SK-N-SH treated with all-trans-retinoic acid at 6 μM for 48 hours (cell line): ENCODE measurements around the gene EVC.

ENCODE experiments used
- ATAC-seq: fragments of 200-7000 bp; cut with Tn5 transposase; 3 replicates; pipeline ENCODE4 v1.9.1; 2020; ENCODE audit warnings: mild to moderate bottlenecking, moderate library complexity
- ARNTL ChIP-seq: fragments of 450-650 bp; formaldehyde crosslinking; IDR thresholded peaks from 2 replicates; pipeline ENCODE4 v1.5.0; 2020; ENCODE audit warnings: low read depth, mild to moderate bottlenecking, moderate library complexity, borderline replicate concordance
- BACH2 ChIP-seq: fragments of 250-450 bp; sonication (Bioruptor Pico); IDR thresholded peaks from 2 replicates; pipeline ENCODE4 v1.9.0; 2021; ENCODE audit warnings: mild to moderate bottlenecking, borderline replicate concordance
- CSDC2 ChIP-seq: fragments of 250-450 bp; sonication (Bioruptor Pico); IDR thresholded peaks from 2 replicates; pipeline ENCODE4 v1.5.0; 2020; ENCODE audit warnings: mild to moderate bottlenecking, moderate library complexity
- ESRRG ChIP-seq: fragments of 250-450 bp; sonication (Bioruptor Pico); IDR thresholded peaks from 2 replicates; pipeline ENCODE4 v1.6.1; 2021; ENCODE audit warnings: mild to moderate bottlenecking
- GLIS3 ChIP-seq: fragments of 250-450 bp; sonication (Bioruptor Pico); IDR thresholded peaks from 2 replicates; pipeline ENCODE4 v1.5.0; 2020; ENCODE audit warnings: mild to moderate bottlenecking, moderate library complexity
- ISL1 ChIP-seq: fragments of 250-450 bp; sonication (Bioruptor Pico); IDR thresholded peaks from 2 replicates; pipeline ENCODE4 v2.1.2; 2022; ENCODE audit warnings: mild to moderate bottlenecking, moderate library complexity
- OSR1 ChIP-seq: fragments of 250-450 bp; sonication (Bioruptor Pico); IDR thresholded peaks from 2 replicates; pipeline ENCODE4 v1.8.0; 2022; ENCODE audit warnings: moderate library complexity, mild to moderate bottlenecking, inconsistent platforms
- PPARA ChIP-seq: fragments of 250-450 bp; sonication (Bioruptor Pico); IDR thresholded peaks from 2 replicates; pipeline ENCODE4 v1.5.0; 2020; ENCODE audit warnings: mild to moderate bottlenecking, borderline replicate concordance
- RARB ChIP-seq: fragments of 250-450 bp; sonication (Bioruptor Pico); IDR thresholded peaks from 2 replicates; pipeline ENCODE4 v1.8.0; 2021; ENCODE audit warnings: mild to moderate bottlenecking, moderate library complexity
- SNAI2 ChIP-seq: fragments of 250-450 bp; sonication (Bioruptor Pico); IDR thresholded peaks from 2 replicates; pipeline ENCODE4 v1.5.0; 2020; ENCODE audit warnings: mild to moderate bottlenecking, moderate library complexity
- TCF4 ChIP-seq: fragments of 250-450 bp; sonication (Bioruptor Pico); IDR thresholded peaks from 2 replicates; pipeline ENCODE4 v1.8.0; 2021; ENCODE audit warnings: mild to moderate bottlenecking, moderate library complexity, borderline replicate concordance
- TOX ChIP-seq: fragments of 250-450 bp; sonication (Bioruptor Pico); IDR thresholded peaks from 2 replicates; pipeline ENCODE4 v1.8.0; 2021; ENCODE audit warnings: mild to moderate bottlenecking, moderate library complexity, borderline replicate concordance
- TSHZ2 ChIP-seq: fragments of 250-450 bp; sonication (Bioruptor Pico); IDR thresholded peaks from 2 replicates; pipeline ENCODE4 v1.5.0; 2020; ENCODE audit warnings: mild to moderate bottlenecking, moderate library complexity
- ZC3H10 ChIP-seq: fragments of 250-450 bp; sonication (Bioruptor Pico); IDR thresholded peaks from 2 replicates; pipeline ENCODE4 v1.5.1; 2021; ENCODE audit warnings: mild to moderate bottlenecking, moderate library complexity
- ZFP3 ChIP-seq: fragments of 250-450 bp; sonication (Bioruptor Pico); IDR thresholded peaks from 2 replicates; pipeline ENCODE4 v1.5.0; 2020; ENCODE audit warnings: mild to moderate bottlenecking, moderate library complexity
- ZFP30 ChIP-seq: fragments of 450-650 bp; formaldehyde crosslinking; IDR thresholded peaks from 2 replicates; pipeline ENCODE4 v1.5.0; 2022; ENCODE audit warnings: mild to moderate bottlenecking, moderate library complexity
- ZNF565 ChIP-seq: fragments of 450-650 bp; formaldehyde crosslinking; conservative IDR thresholded peaks from 2 replicates; pipeline ENCODE4 v1.5.0; 2020; ENCODE audit warnings: low read depth, mild to moderate bottlenecking, moderate library complexity
- ZNF70 ChIP-seq: fragments of 450-650 bp; formaldehyde crosslinking; IDR thresholded peaks from 2 replicates; pipeline ENCODE4 v1.5.0; 2020; ENCODE audit warnings: mild to moderate bottlenecking, moderate library complexity
- ZNF8 ChIP-seq: fragments of 450-650 bp; formaldehyde crosslinking; IDR thresholded peaks from 2 replicates; pipeline ENCODE4 v1.5.0; 2020; ENCODE audit warnings: mild to moderate bottlenecking, moderate library complexity
- TF ChIP-seq, protein P1 (sequence below): fragments of 250-450 bp; sonication (Bioruptor Pico); IDR thresholded peaks from 2 replicates; pipeline ENCODE4 v1.5.1; 2021; ENCODE audit warnings: mild to moderate bottlenecking, moderate library complexity
- TF ChIP-seq, protein P2 (sequence below): fragments of 250-450 bp; sonication (Bioruptor Pico); IDR thresholded peaks from 2 replicates; pipeline ENCODE4 v1.8.0; 2020; ENCODE audit warnings: mild to moderate bottlenecking, moderate library complexity, borderline replicate concordance
- TF ChIP-seq, protein P3 (sequence below): fragments of 250-450 bp; sonication (Bioruptor Pico); IDR thresholded peaks from 2 replicates; pipeline ENCODE4 v1.8.0; 2021; ENCODE audit warnings: low read depth, mild to moderate bottlenecking, moderate library complexity, borderline replicate concordance
- TF ChIP-seq, protein P4 (sequence below): fragments of 250-450 bp; sonication (Bioruptor Pico); IDR thresholded peaks from 2 replicates; pipeline ENCODE4 v1.5.1; 2020; ENCODE audit warnings: low read depth, mild to moderate bottlenecking, moderate library complexity

EVC gene

GRCh38 chr4:5703831-5704230 is 7.2 kb upstream of the EVC start:
- ATAC-seq: no peak
- TF ChIP-seq ZNF565: no peak
- TF ChIP-seq ZNF8 (CRISPR knock-in tag): no peak
- TF ChIP-seq ISL1 (CRISPR knock-in tag): no peak
- TF ChIP-seq TOX (CRISPR knock-in tag): no peak
- TF ChIP-seq, protein P1, sequence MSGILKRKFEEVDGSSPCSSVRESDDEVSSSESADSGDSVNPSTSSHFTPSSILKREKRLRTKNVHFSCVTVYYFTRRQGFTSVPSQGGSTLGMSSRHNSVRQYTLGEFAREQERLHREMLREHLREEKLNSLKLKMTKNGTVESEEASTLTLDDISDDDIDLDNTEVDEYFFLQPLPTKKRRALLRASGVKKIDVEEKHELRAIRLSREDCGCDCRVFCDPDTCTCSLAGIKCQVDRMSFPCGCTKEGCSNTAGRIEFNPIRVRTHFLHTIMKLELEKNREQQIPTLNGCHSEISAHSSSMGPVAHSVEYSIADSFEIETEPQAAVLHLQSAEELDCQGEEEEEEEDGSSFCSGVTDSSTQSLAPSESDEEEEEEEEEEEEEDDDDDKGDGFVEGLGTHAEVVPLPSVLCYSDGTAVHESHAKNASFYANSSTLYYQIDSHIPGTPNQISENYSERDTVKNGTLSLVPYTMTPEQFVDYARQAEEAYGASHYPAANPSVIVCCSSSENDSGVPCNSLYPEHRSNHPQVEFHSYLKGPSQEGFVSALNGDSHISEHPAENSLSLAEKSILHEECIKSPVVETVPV (CRISPR knock-in tag): no peak
- no peak for TF ChIP-seq TCF4 (CRISPR knock-in tag)
- TF ChIP-seq PPARA (CRISPR knock-in tag): no peak
- TF ChIP-seq ZNF70: no peak
- TF ChIP-seq, protein P2, sequence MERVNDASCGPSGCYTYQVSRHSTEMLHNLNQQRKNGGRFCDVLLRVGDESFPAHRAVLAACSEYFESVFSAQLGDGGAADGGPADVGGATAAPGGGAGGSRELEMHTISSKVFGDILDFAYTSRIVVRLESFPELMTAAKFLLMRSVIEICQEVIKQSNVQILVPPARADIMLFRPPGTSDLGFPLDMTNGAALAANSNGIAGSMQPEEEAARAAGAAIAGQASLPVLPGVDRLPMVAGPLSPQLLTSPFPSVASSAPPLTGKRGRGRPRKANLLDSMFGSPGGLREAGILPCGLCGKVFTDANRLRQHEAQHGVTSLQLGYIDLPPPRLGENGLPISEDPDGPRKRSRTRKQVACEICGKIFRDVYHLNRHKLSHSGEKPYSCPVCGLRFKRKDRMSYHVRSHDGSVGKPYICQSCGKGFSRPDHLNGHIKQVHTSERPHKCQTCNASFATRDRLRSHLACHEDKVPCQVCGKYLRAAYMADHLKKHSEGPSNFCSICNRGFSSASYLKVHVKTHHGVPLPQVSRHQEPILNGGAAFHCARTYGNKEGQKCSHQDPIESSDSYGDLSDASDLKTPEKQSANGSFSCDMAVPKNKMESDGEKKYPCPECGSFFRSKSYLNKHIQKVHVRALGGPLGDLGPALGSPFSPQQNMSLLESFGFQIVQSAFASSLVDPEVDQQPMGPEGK (CRISPR knock-in tag): no peak
- TF ChIP-seq ZFP30 (CRISPR knock-in tag): no peak
- TF ChIP-seq CSDC2 (CRISPR knock-in tag): no peak
- TF ChIP-seq RARB (CRISPR knock-in tag): no peak
- TF ChIP-seq GLIS3 (CRISPR knock-in tag): no peak
- TF ChIP-seq ARNTL (CRISPR knock-in tag): no peak
- TF ChIP-seq SNAI2 (CRISPR knock-in tag): no peak
- TF ChIP-seq BACH2 (CRISPR knock-in tag): no peak
- no peak for TF ChIP-seq ZC3H10 (CRISPR knock-in tag)
- TF ChIP-seq OSR1 (CRISPR knock-in tag): no peak
- TF ChIP-seq, all 23 proteins: peak for 0

- ATAC-seq: no peak
- TF ChIP-seq CSDC2 (CRISPR knock-in tag) (no peak), ESRRG (no peak), ZNF70 (no peak), ISL1 (CRISPR knock-in tag) (no peak)
- TF ChIP-seq, protein P2 (CRISPR knock-in tag): no peak
These were observed 6.7 kb upstream of the EVC start for GRCh38 chr4:5704276-5704675.

GRCh38 chr4:5705647-5706320 is 5.2 kb upstream of the EVC start:
- TF ChIP-seq, protein P3, sequence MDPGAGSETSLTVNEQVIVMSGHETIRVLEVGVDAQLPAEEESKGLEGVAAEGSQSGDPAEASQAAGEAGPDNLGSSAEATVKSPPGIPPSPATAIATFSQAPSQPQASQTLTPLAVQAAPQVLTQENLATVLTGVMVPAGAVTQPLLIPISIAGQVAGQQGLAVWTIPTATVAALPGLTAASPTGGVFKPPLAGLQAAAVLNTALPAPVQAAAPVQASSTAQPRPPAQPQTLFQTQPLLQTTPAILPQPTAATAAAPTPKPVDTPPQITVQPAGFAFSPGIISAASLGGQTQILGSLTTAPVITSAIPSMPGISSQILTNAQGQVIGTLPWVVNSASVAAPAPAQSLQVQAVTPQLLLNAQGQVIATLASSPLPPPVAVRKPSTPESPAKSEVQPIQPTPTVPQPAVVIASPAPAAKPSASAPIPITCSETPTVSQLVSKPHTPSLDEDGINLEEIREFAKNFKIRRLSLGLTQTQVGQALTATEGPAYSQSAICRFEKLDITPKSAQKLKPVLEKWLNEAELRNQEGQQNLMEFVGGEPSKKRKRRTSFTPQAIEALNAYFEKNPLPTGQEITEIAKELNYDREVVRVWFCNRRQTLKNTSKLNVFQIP (CRISPR knock-in tag): no peak
- no peak for TF ChIP-seq ZFP30 (CRISPR knock-in tag)
- no peak for TF ChIP-seq SNAI2 (CRISPR knock-in tag)
- TF ChIP-seq GLIS3 (CRISPR knock-in tag): no peak
- no peak for TF ChIP-seq TSHZ2 (CRISPR knock-in tag)
- no peak for TF ChIP-seq ZNF8 (CRISPR knock-in tag)
- TF ChIP-seq CSDC2 (CRISPR knock-in tag): no peak
- no peak for TF ChIP-seq TOX (CRISPR knock-in tag)
- TF ChIP-seq ZFP3 (CRISPR knock-in tag): no peak
- TF ChIP-seq OSR1 (CRISPR knock-in tag): no peak
- no peak for TF ChIP-seq TCF4 (CRISPR knock-in tag)
- TF ChIP-seq ESRRG: no peak
- no peak for TF ChIP-seq RARB (CRISPR knock-in tag)
- TF ChIP-seq, protein P4, sequence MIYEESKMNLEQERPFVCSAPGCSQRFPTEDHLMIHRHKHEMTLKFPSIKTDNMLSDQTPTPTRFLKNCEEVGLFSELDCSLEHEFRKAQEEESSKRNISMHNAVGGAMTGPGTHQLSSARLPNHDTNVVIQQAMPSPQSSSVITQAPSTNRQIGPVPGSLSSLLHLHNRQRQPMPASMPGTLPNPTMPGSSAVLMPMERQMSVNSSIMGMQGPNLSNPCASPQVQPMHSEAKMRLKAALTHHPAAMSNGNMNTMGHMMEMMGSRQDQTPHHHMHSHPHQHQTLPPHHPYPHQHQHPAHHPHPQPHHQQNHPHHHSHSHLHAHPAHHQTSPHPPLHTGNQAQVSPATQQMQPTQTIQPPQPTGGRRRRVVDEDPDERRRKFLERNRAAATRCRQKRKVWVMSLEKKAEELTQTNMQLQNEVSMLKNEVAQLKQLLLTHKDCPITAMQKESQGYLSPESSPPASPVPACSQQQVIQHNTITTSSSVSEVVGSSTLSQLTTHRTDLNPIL (CRISPR knock-in tag): no peak
- TF ChIP-seq ZNF70: no peak
- no peak for TF ChIP-seq ARNTL (CRISPR knock-in tag)
- no peak for TF ChIP-seq BACH2 (CRISPR knock-in tag)
- TF ChIP-seq, protein P2 (CRISPR knock-in tag): no peak
- TF ChIP-seq, all 23 proteins: peak for 0
- ATAC-seq: no peak
